ENCODE data around the gene C2CD3. TPM values are rescaled to one million over a fixed set of nuclear protein-coding genes. Genes with fewer than 3 reads are reported as not detected.

C2CD3 gene
- polyA plus RNA-seq, 1 experiment = 10.3 TPM

GRCh38 chr11:73997120-73997770 is 173.6 kb downstream of the C2CD3 start:
- CTCF ChIA-PET = interaction anchor here (0.9 kb wide), 1 partner anchor 456 kb away, joined by 3 read pairs; no protein-coding TSS in a partner anchor
- Histone ChIP-seq H3K4me3 (ENCODE audit: low read depth, low read length) (no peak overlapping the region), H3K27me3 (ENCODE audit: control insufficient read depth, insufficient read depth, low read length) (no peaks in the 10 kb centered on the region), H3K36me3 (ENCODE audit: control insufficient read depth, insufficient read depth, low read length) (no peaks in the 10 kb centered on the region)
- POLR2A ChIA-PET = no interaction called here
- DNase-seq (ENCODE audit: low read depth) = no peak
- TF ChIP-seq CTCF (IDR thresholded peaks at IDR 0.05; ENCODE audit: insufficient read depth, low read depth, low read length) = no peak

- DNase-seq (ENCODE audit: low read depth) = no peak
- no peak overlapping the region for H3K4me3 ChIP-seq (ENCODE audit: low read depth, low read length)
- POLR2A ChIA-PET = no interaction called here
- no peaks in the 10 kb centered on the region for H3K27me3 ChIP-seq (ENCODE audit: control insufficient read depth, insufficient read depth, low read length)
- CTCF ChIA-PET = no interaction called here
- H3K36me3 ChIP-seq (ENCODE audit: control insufficient read depth, insufficient read depth, low read length) = no peaks in the 10 kb centered on the region
- no peak for TF ChIP-seq CTCF (IDR thresholded peaks at IDR 0.05; ENCODE audit: insufficient read depth, low read depth, low read length)
These were observed 174.5 kb downstream of the C2CD3 start for GRCh38 chr11:73996161-73996747.

GRCh38 chr11:73995731-73996130 is 175.1 kb downstream of the C2CD3 start:
- Histone ChIP-seq H3K36me3 (ENCODE audit: control insufficient read depth, insufficient read depth, low read length) (no peaks in the 10 kb centered on the region), H3K4me3 (ENCODE audit: low read depth, low read length) (no peak overlapping the region), H3K27me3 (ENCODE audit: control insufficient read depth, insufficient read depth, low read length) (no peaks in the 10 kb centered on the region)
- ChIA-PET CTCF (no interaction called here), POLR2A (no interaction called here)
- TF ChIP-seq CTCF (IDR thresholded peaks at IDR 0.05; ENCODE audit: insufficient read depth, low read depth, low read length) = no peak
- DNase-seq (ENCODE audit: low read depth) = no peak

- H3K36me3 ChIP-seq (ENCODE audit: control insufficient read depth, insufficient read depth, low read length) = no peaks in the 10 kb centered on the region
- no peak for DNase-seq (ENCODE audit: low read depth)
- ChIA-PET CTCF (interaction anchor here (1.1 kb wide), 1 partner anchor 20 kb away, joined by 4 read pairs; no protein-coding TSS in a partner anchor), POLR2A (no interaction called here)
- no peak overlapping the region for H3K4me3 ChIP-seq (ENCODE audit: low read depth, low read length)
- no peak for TF ChIP-seq CTCF (IDR thresholded peaks at IDR 0.05; ENCODE audit: insufficient read depth, low read depth, low read length)
- H3K27me3 ChIP-seq (ENCODE audit: control insufficient read depth, insufficient read depth, low read length) = no peaks in the 10 kb centered on the region
These were observed 175.6 kb downstream of the C2CD3 start for GRCh38 chr11:73995247-73995646.

GRCh38 chr11:73991471-73992006 is 179.3 kb downstream of the C2CD3 start:
- ChIA-PET POLR2A (no interaction called here), CTCF (no interaction called here)
- DNase-seq (ENCODE audit: low read depth) = no peak

More at GRCh38 chr11:73991471-73992006, 179.3 kb downstream of the C2CD3 start:
- TF ChIP-seq CTCF (IDR thresholded peaks at IDR 0.05; ENCODE audit: insufficient read depth, low read depth, low read length) = no peak
- no peaks in the 10 kb centered on the region for H3K36me3 ChIP-seq (ENCODE audit: control insufficient read depth, insufficient read depth, low read length)
- no peaks in the 10 kb centered on the region for H3K27me3 ChIP-seq (ENCODE audit: control insufficient read depth, insufficient read depth, low read length)
- H3K4me3 ChIP-seq (ENCODE audit: low read depth, low read length) = no peak overlapping the region
